Stimulated activated CD4-positive, alpha-beta T cell treated with anti-CD3 and anti-CD28 coated beads, Interleukin-2, amount 100 ng/mL, for 24 hours (primary cell): ENCODE results near the gene RPTOR.
A peak's percentile ranks its signal among the peaks of the same experiment; 100 is the strongest.
"Not testable (repeated sequence)": the region's sequence is repeated elsewhere in the genome, so short reads cannot be mapped to it uniquely, and the experiment has no call there.

Source experiments
- DNase-seq, 2 donors: peaks; one replicate each; pipeline ENCODE4 v3.0.0-alpha.2; 2020

RPTOR gene

GRCh38 chr17:80727409-80727755, 182.7 kb downstream of the RPTOR start:
- no peak for DNase-seq

- DNase-seq: no peak
These were observed 184.4 kb downstream of the RPTOR start for GRCh38 chr17:80729016-80729415.

- DNase-seq: no peak
These were observed 185.1 kb downstream of the RPTOR start for GRCh38 chr17:80729761-80730160.

GRCh38 chr17:80730739-80731138, 186.1 kb downstream of the RPTOR start:
- DNase-seq: no peak

- no peak for DNase-seq
These were observed 186.7 kb downstream of the RPTOR start for GRCh38 chr17:80731323-80731722.

- DNase-seq: no peak
These were observed 187.6 kb downstream of the RPTOR start for GRCh38 chr17:80732268-80732667.

- DNase-seq: no peak
These were observed 192.7 kb downstream of the RPTOR start for GRCh38 chr17:80737106-80738019.

GRCh38 chr17:80738020-80738808, 193.6 kb downstream of the RPTOR start:
- no peak for DNase-seq

GRCh38 chr17:80738987-80739730, 194.5 kb downstream of the RPTOR start:
- DNase-seq: no peak

- DNase-seq: no peak
These were observed 195.5 kb downstream of the RPTOR start for GRCh38 chr17:80740141-80740540.

GRCh38 chr17:80742091-80742490, 197.5 kb downstream of the RPTOR start:
- no peak for DNase-seq

GRCh38 chr17:80742581-80743180, 198.0 kb downstream of the RPTOR start:
- no peak for DNase-seq

GRCh38 chr17:80743181-80743771, 198.6 kb downstream of the RPTOR start:
- DNase-seq: peak; percentile 59 to 60

- DNase-seq: not testable (repeated sequence)
These were observed 199.3 kb downstream of the RPTOR start for GRCh38 chr17:80743973-80744372.

- not testable (repeated sequence) for DNase-seq
These were observed 200.1 kb downstream of the RPTOR start for GRCh38 chr17:80744725-80745124.

GRCh38 chr17:80745183-80745582, 200.5 kb downstream of the RPTOR start:
- DNase-seq: no peak

GRCh38 chr17:80746262-80746935, 201.8 kb downstream of the RPTOR start:
- DNase-seq: no peak

GRCh38 chr17:80747469-80747868, 202.8 kb downstream of the RPTOR start:
- DNase-seq: no peak

- DNase-seq: no peak
These were observed 205.0 kb downstream of the RPTOR start for GRCh38 chr17:80749611-80750010.

- DNase-seq: no peak
These were observed 205.6 kb downstream of the RPTOR start for GRCh38 chr17:80750263-80750662.

- no peak for DNase-seq
These were observed 206.7 kb downstream of the RPTOR start for GRCh38 chr17:80751070-80751945.
